K562 (cell line): Measurements from ENCODE around the gene HEXIM1. TPM values are rescaled to one million over a fixed set of nuclear protein-coding genes. Genes with fewer than 3 reads are reported as not detected.

ENCODE experiments used
- CCNT2 ChIP-seq: IDR thresholded peaks from 2 replicates; pipeline ENCODE4 v1.6.1; 2011; ENCODE audit warnings: borderline replicate concordance, low read depth, mild to moderate bottlenecking, moderate library complexity, mixed read lengths, low read length; ENCODE audit not compliant: insufficient read length; ENCODE audit errors: extremely low read depth
- CSDE1 ChIP-seq, 2 experiments: fragments of 450-650 bp; IDR thresholded peaks; 2 replicates each; pipeline ENCODE4 v1.6.1; 2016; ENCODE audit warnings: mild to moderate bottlenecking in 1 of 2
- DEAF1 ChIP-seq: fragments of 450-650 bp; formaldehyde crosslinking; IDR thresholded peaks from 2 replicates; pipeline ENCODE4 v1.4.0; 2020; ENCODE audit warnings: mild to moderate bottlenecking, moderate library complexity
- E4F1 ChIP-seq: fragments of 250-450 bp; sonication (Bioruptor Pico); IDR thresholded peaks from 2 replicates; pipeline ENCODE4 v1.5.0; 2021; ENCODE audit warnings: mild to moderate bottlenecking, borderline replicate concordance
- ELF2 ChIP-seq: fragments of 250-450 bp; sonication (Bioruptor Pico); IDR thresholded peaks from 2 replicates; pipeline ENCODE4 v1.5.0; 2021; ENCODE audit warnings: mild to moderate bottlenecking
- EP300 ChIP-seq: IDR thresholded peaks from 2 replicates; pipeline ENCODE4 v1.6.1; 2012; ENCODE audit warnings: low read length, improper control_type of control experiment
- ETS2 ChIP-seq: IDR thresholded peaks from 2 replicates; pipeline ENCODE4 v1.6.1; 2016; ENCODE audit warnings: borderline replicate concordance, missing genetic modification characterization, mild to moderate bottlenecking, moderate library complexity, missing compliant biosample characterization; ENCODE audit not compliant: poor library complexity, severe bottlenecking
- HINFP ChIP-seq: fragments of 450-650 bp; conservative IDR thresholded peaks from 2 replicates; pipeline ENCODE4 v1.6.1; 2016; ENCODE audit warnings: missing genetic modification characterization, low read depth, mild to moderate bottlenecking, control low read depth, missing compliant biosample characterization
- HIVEP1 ChIP-seq: fragments of 250-450 bp; sonication (Bioruptor Pico); IDR thresholded peaks from 2 replicates; pipeline ENCODE4 v1.4.0; 2020; ENCODE audit warnings: mild to moderate bottlenecking
- LEF1 ChIP-seq: fragments of 450-650 bp; IDR thresholded peaks from 2 replicates; pipeline ENCODE4 v1.6.1; 2016; ENCODE audit warnings: mild to moderate bottlenecking
- MEF2D ChIP-seq: conservative IDR thresholded peaks from 2 replicates; pipeline ENCODE4 v1.6.1; 2016; ENCODE audit warnings: low read depth, missing genetic modification characterization, missing compliant biosample characterization
- MTA2 ChIP-seq: fragments of 450-650 bp; IDR thresholded peaks from 2 replicates; pipeline ENCODE4 v1.6.1; 2016; ENCODE audit warnings: low read depth
- NR2C2 ChIP-seq, 2 experiments: fragments of 200-800 bp in 1 of 2; sonication (Bioruptor generic) in 1 of 2; sonication (generic) in 1 of 2; formaldehyde crosslinking in 1 of 2; IDR thresholded peaks; 2 replicates each; pipeline versions ENCODE4 v1.6.1 to v1.8.0; 2016 to 2022; ENCODE audit warnings: mild to moderate bottlenecking in 1 of 2, missing compliant biosample characterization in 1 of 2, missing genetic modification characterization in 1 of 2, missing genetic modification reagents in 1 of 2
- TAF7 ChIP-seq: fragments of 450-650 bp; IDR thresholded peaks from 2 replicates; pipeline ENCODE4 v1.6.1; 2016; ENCODE audit warnings: missing genetic modification characterization, missing compliant biosample characterization
- ZNF740 ChIP-seq, 3 experiments: fragments of 200-800 bp in 1 of 3; sonication (Bioruptor generic) in 1 of 3; sonication (generic) in 1 of 3; formaldehyde crosslinking in 1 of 3; IDR thresholded peaks; 2 replicates each; pipeline versions ENCODE4 v1.6.1 to v1.8.0; 2016 to 2022; ENCODE audit warnings: mild to moderate bottlenecking in 2 of 3, missing compliant biosample characterization in 2 of 3, missing genetic modification characterization in 2 of 3, missing genetic modification reagents in 1 of 3
- ZNF766 ChIP-seq: fragments of 200-800 bp; sonication (Bioruptor generic); conservative IDR thresholded peaks from 2 replicates; pipeline ENCODE4 v1.6.1; 2016; ENCODE audit warnings: missing genetic modification characterization, missing compliant biosample characterization
- polyA plus RNA-seq, 8 experiments: library from polyadenylated mRNA; depleted of rRNA in 4 of 8; stranded (reverse) in 5 of 8; unstranded in 3 of 8; fragments of >200 nt; fragmentation: Nextera tagmentation in 2 of 8; fragmentation: Illumina TruSeq in 1 of 8; extraction: Ambion mirVana in 2 of 8; extraction: Trizol in 1 of 8; gene quantifications; 2 replicates each; pipeline versions ENCODE4 v1.2.1 to v1.2.3, GENCODE V29; 2011 to 2014; ENCODE audit warnings: inconsistent platforms in 1 of 8, missing spikeins in 1 of 8
- total RNA-seq, 7 experiments: library from RNA; depleted of rRNA in 6 of 7; stranded (reverse); fragments of >200 nt in 6 of 7; fragmentation: Illumina TruSeq in 2 of 7; extraction: Trizol in 2 of 7; gene quantifications; 2 replicates each; pipeline versions ENCODE4 v1.2.1 to v1.2.3, GENCODE V29; 2011 to 2021; ENCODE audit warnings: low replicate concordance in 1 of 7
- TF ChIP-seq, protein P1 (sequence below): IDR thresholded peaks from 2 replicates; pipeline ENCODE4 v1.6.1; 2011; ENCODE audit warnings: borderline replicate concordance, low read depth, mild to moderate bottlenecking, moderate library complexity, low read length; ENCODE audit not compliant: insufficient read depth, poor library complexity, severe bottlenecking

The HEXIM1 gene
- total and polyA plus RNA-seq, 9 of the 15 experiments (the other 6 are each of a cell fraction or from before 2014, with no cell fraction given) = 1.4 to 28.3 (median 9.1) TPM

DNA sequence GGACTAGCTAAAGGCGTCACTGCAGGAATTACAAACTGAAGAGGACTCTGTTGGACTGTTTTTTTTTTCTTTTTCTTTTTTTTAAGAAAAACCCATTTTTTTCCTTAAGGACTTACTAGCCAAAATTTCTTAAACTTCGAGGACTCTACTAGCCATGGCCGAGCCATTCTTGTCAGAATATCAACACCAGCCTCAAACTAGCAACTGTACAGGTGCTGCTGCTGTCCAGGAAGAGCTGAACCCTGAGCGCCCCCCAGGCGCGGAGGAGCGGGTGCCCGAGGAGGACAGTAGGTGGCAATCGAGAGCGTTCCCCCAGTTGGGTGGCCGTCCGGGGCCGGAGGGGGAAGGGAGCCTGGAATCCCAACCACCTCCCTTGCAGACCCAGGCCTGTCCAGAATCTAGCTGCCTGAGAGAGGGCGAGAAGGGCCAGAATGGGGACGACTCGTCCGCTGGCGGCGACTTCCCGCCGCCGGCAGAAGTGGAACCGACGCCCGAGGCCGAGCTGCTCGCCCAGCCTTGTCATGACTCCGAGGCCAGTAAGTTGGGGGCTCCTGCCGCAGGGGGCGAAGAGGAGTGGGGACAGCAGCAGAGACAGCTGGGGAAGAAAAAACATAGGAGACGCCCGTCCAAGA lies 878 bp downstream of the HEXIM1 start (continued):
- peak; percentile 73 for TF ChIP-seq ZNF740 (CRISPR knock-in tag; IDR thresholded peaks at IDR 0.05)
- no peak for TF ChIP-seq ZNF740 (tag; IDR thresholded peaks at IDR 0.05)
- no peak for TF ChIP-seq LEF1
- no peak; the same call in 1 of the 2 replicates for TF ChIP-seq ZNF766 (CRISPR knock-in tag)
- no peak for TF ChIP-seq MTA2
- TF ChIP-seq MEF2D = no peak
- no peak for TF ChIP-seq HIVEP1 (CRISPR knock-in tag)
- TF ChIP-seq EP300 = 0 out of 2 replicates have a peak, but pooled peaks have one; percentile 3
- TF ChIP-seq CSDE1 (IDR thresholded peaks at IDR 0.05) = no peak
- TF ChIP-seq CCNT2 = peak; percentile 27
- TF ChIP-seq, protein P1, sequence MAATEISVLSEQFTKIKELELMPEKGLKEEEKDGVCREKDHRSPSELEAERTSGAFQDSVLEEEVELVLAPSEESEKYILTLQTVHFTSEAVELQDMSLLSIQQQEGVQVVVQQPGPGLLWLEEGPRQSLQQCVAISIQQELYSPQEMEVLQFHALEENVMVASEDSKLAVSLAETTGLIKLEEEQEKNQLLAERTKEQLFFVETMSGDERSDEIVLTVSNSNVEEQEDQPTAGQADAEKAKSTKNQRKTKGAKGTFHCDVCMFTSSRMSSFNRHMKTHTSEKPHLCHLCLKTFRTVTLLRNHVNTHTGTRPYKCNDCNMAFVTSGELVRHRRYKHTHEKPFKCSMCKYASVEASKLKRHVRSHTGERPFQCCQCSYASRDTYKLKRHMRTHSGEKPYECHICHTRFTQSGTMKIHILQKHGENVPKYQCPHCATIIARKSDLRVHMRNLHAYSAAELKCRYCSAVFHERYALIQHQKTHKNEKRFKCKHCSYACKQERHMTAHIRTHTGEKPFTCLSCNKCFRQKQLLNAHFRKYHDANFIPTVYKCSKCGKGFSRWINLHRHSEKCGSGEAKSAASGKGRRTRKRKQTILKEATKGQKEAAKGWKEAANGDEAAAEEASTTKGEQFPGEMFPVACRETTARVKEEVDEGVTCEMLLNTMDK = peak; percentile 8
- TF ChIP-seq DEAF1 (CRISPR knock-in tag) = no peak
- no peak for TF ChIP-seq HINFP (tag)
- no peak for TF ChIP-seq NR2C2 (CRISPR knock-in tag; IDR thresholded peaks at IDR 0.05)
- no peak for TF ChIP-seq NR2C2 (tag; IDR thresholded peaks at IDR 0.05)
- no peak for TF ChIP-seq TAF7 (tag)
- no peak for TF ChIP-seq E4F1 (CRISPR knock-in tag)
- no peak for TF ChIP-seq ETS2 (tag)
- peak; percentile 50; the same call in 1 of the 2 replicates for TF ChIP-seq ELF2 (CRISPR knock-in tag)
